Measurements from ENCODE around the gene MACROD2. TPM values are rescaled to one million over a fixed set of nuclear protein-coding genes. Genes with fewer than 3 reads are reported as not detected.
A peak's percentile ranks its signal among the peaks of the same experiment; 100 is the strongest.

Gene MACROD2
- total RNA-seq, 1 experiment from 2014 or later: 1.6 TPM

DNA sequence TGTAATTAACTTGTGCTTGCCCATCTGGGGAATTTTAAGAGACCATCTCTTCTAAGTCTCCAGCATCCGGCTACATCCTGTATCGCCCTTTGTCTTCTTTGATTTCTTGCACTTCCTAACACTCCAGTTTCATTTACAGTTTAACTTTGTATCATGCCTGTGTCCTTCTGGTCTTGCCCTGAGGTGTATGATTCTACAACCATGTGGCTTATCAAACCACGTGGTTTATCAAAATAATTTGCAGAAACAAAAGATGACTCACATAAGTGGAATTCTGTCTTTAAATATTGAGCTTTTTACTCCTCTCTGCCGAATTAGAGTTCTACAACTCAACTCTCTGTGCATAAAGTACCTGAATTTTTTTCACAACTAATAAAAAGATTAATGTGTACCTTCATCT lies 1997.2 kb downstream of the MACROD2 start:
- H3K14ac ChIP-seq (ENCODE audit: insufficient read depth, low read length): no peak overlapping the region
- H3K56ac ChIP-seq (ENCODE audit: insufficient read length, low read depth, low read length): no peak overlapping the region
- H2BK20ac ChIP-seq (ENCODE audit: low read depth, low read length, poor library complexity, severe bottlenecking): no peak overlapping the region
- H3K4me1 ChIP-seq (ENCODE audit: insufficient read depth, low read length): no peaks in the 10 kb centered on the region
- WGBS (ENCODE audit: extremely low coverage, insufficient read length, low lambda C conversion rate): no CpG with 5 or more reads among the region's 4 CpGs
- H4K91ac ChIP-seq (ENCODE audit: insufficient read length, low read depth, low read length): no peak overlapping the region
- H2AK5ac ChIP-seq (ENCODE audit: insufficient read length, low read length): no peak overlapping the region
- H3K36me3 Mint-ChIP-seq (ENCODE audit: insufficient read depth in 1 of 3, low read depth in 3 of 3): peaks cover 11 to 20% (median 11%) of the 10 kb centered on the region in 3 experiments
- H3K9me3 ChIP-seq (ENCODE audit: control insufficient read depth, low read depth, low read length): no peaks in the 10 kb centered on the region
- H2AFZ ChIP-seq (ENCODE audit: low read length): peak overlapping the region; percentile 16
- no peak overlapping the region for H3K23ac ChIP-seq (ENCODE audit: insufficient read length, low read depth, low read length)
- H4K5ac ChIP-seq (ENCODE audit: insufficient read length, low read depth, low read length): no peak overlapping the region
- TF ChIP-seq CTCF (conservative IDR thresholded peaks at IDR 0.05): no peak
- no peak overlapping the region for H2BK5ac ChIP-seq (ENCODE audit: insufficient read length, low read length)
- no peaks in the 10 kb centered on the region for H3K4me1 Mint-ChIP-seq
- H3K23me2 ChIP-seq (ENCODE audit: insufficient read length, low read depth, low read length, poor library complexity, severe bottlenecking): no peaks in the 10 kb centered on the region
- no peaks in the 10 kb centered on the region for H3K27me3 Mint-ChIP-seq (ENCODE audit: low read depth)
- no peaks in the 10 kb centered on the region for H3K79me2 ChIP-seq (ENCODE audit: insufficient read depth, low read length)
- H3K27ac Mint-ChIP-seq: no peak overlapping the region
- no peaks in the 10 kb centered on the region for H3K27me3 ChIP-seq (ENCODE audit: insufficient read depth, low read length)
- no peak overlapping the region for H2BK12ac ChIP-seq (ENCODE audit: insufficient read length, low read depth, low read length)
- no peak overlapping the region for H2BK15ac ChIP-seq (ENCODE audit: low read depth, low read length)
- no peak overlapping the region for H3K9ac ChIP-seq (ENCODE audit: extremely low read depth, insufficient read length, low read length)
- no peak for DNase-seq
- no peak overlapping the region for H4K8ac ChIP-seq (replicated peaks; ENCODE audit: insufficient read length, low read depth, low read length)
- no peak overlapping the region for H2BK120ac ChIP-seq (ENCODE audit: low read depth, low read length, poor library complexity, severe bottlenecking)
- H3K18ac ChIP-seq (ENCODE audit: insufficient read length, low read depth, low read length): no peak overlapping the region
- H3K4me2 ChIP-seq (ENCODE audit: insufficient read depth, insufficient read length, low read length): no peak overlapping the region
- no peaks in the 10 kb centered on the region for H4K20me1 ChIP-seq (ENCODE audit: control insufficient read depth, insufficient read depth, insufficient read length)
- no peak overlapping the region for H3K4me3 Mint-ChIP-seq
- peaks cover 18 to 19% of the 10 kb centered on the region in 2 experiments for H3K9me3 Mint-ChIP-seq
- H3T11ph ChIP-seq (ENCODE audit: low read length): no peak overlapping the region
- H3K79me1 ChIP-seq (ENCODE audit: insufficient read depth, low read depth, low read length, poor library complexity, severe bottlenecking): no peaks in the 10 kb centered on the region
- H3K4ac ChIP-seq (ENCODE audit: low read depth, low read length): no peak overlapping the region
- H3K27ac ChIP-seq (ENCODE audit: insufficient read length, low read depth, low read length): no peak overlapping the region

Data from H9 (cell line).